K562 (cell line): Measurements from ENCODE around the gene XPR1. TPM values are rescaled to one million over a fixed set of nuclear protein-coding genes. Genes with fewer than 3 reads are reported as not detected.

Experiments used
- EP400 ChIP-seq: fragments of 450-650 bp; IDR thresholded peaks from 2 replicates; pipeline ENCODE4 v1.6.1; 2017; ENCODE audit warnings: antibody characterized with exemption, mild to moderate bottlenecking, moderate library complexity
- ESRRA ChIP-seq: fragments of 450-650 bp; IDR thresholded peaks from 2 replicates; pipeline ENCODE4 v1.6.1; 2014; ENCODE audit warnings: low read depth, mild to moderate bottlenecking, moderate library complexity, borderline replicate concordance
- ETV1 ChIP-seq: fragments of 450-650 bp; conservative IDR thresholded peaks from 2 replicates; pipeline ENCODE4 v1.6.1; 2016; ENCODE audit warnings: missing genetic modification characterization, control low read depth, low read depth, missing compliant biosample characterization
- KDM2B ChIP-seq: fragments of 250-450 bp; sonication (Bioruptor Pico); IDR thresholded peaks from 2 replicates; pipeline ENCODE4 v1.8.0; 2021; ENCODE audit warnings: mild to moderate bottlenecking, moderate library complexity
- KLF13 ChIP-seq: fragments of 450-650 bp; IDR thresholded peaks from 2 replicates; pipeline ENCODE4 v1.6.1; 2016; ENCODE audit warnings: missing genetic modification characterization, low read depth, mild to moderate bottlenecking, missing compliant biosample characterization, moderate library complexity, borderline replicate concordance
- SMC3 ChIP-seq: conservative IDR thresholded peaks from 2 replicates; pipeline ENCODE4 v1.6.1; 2011; ENCODE audit warnings: low read depth, low read length, improper control_type of control experiment; ENCODE audit not compliant: insufficient read depth
- SUPT5H ChIP-seq: fragments of 450-650 bp; IDR thresholded peaks from 2 replicates; pipeline ENCODE4 v1.6.1; 2016
- ZC3H8 ChIP-seq: fragments of 450-650 bp; IDR thresholded peaks from 2 replicates; pipeline ENCODE4 v1.6.1; 2017
- ZNF766 ChIP-seq: fragments of 200-800 bp; sonication (Bioruptor generic); conservative IDR thresholded peaks from 2 replicates; pipeline ENCODE4 v1.6.1; 2016; ENCODE audit warnings: missing genetic modification characterization, missing compliant biosample characterization
- polyA plus RNA-seq, 8 experiments: library from polyadenylated mRNA; depleted of rRNA in 4 of 8; stranded (reverse) in 5 of 8; unstranded in 3 of 8; fragments of >200 nt; fragmentation: Nextera tagmentation in 2 of 8; fragmentation: Illumina TruSeq in 1 of 8; extraction: Ambion mirVana in 2 of 8; extraction: Trizol in 1 of 8; gene quantifications; 2 replicates each; pipeline versions ENCODE4 v1.2.1 to v1.2.3, GENCODE V29; 2011 to 2014; ENCODE audit warnings: inconsistent platforms in 1 of 8, missing spikeins in 1 of 8
- total RNA-seq, 7 experiments: library from RNA; depleted of rRNA in 6 of 7; stranded (reverse); fragments of >200 nt in 6 of 7; fragmentation: Illumina TruSeq in 2 of 7; extraction: Trizol in 2 of 7; gene quantifications; 2 replicates each; pipeline versions ENCODE4 v1.2.1 to v1.2.3, GENCODE V29; 2011 to 2021; ENCODE audit warnings: low replicate concordance in 1 of 7
- TF ChIP-seq, protein P1 (sequence below): fragments of 450-650 bp; IDR thresholded peaks from 2 replicates; pipeline ENCODE4 v1.6.1; 2017; ENCODE audit warnings: antibody characterized with exemption, mild to moderate bottlenecking
- TF ChIP-seq, protein P2 (sequence below): sonication (generic); formaldehyde crosslinking; IDR thresholded peaks from 2 replicates; pipeline ENCODE4 v1.8.1; 2023; ENCODE audit warnings: mild to moderate bottlenecking, missing genetic modification reagents
- TF ChIP-seq, protein P3 (sequence below): fragments of 450-650 bp; IDR thresholded peaks from 2 replicates; pipeline ENCODE4 v1.6.1; 2018; ENCODE audit not compliant: partially characterized antibody
- TF ChIP-seq, protein P4 (sequence below): sonication (generic); formaldehyde crosslinking; IDR thresholded peaks from 2 replicates; pipeline ENCODE4 v1.8.0; 2022; ENCODE audit warnings: mild to moderate bottlenecking, missing genetic modification reagents

XPR1 gene
- total and polyA plus RNA-seq, 9 of the 15 experiments (the other 6 are each of a cell fraction or from before 2014, with no cell fraction given), result 3.0 to 66.2 (median 38.6) TPM

DNA sequence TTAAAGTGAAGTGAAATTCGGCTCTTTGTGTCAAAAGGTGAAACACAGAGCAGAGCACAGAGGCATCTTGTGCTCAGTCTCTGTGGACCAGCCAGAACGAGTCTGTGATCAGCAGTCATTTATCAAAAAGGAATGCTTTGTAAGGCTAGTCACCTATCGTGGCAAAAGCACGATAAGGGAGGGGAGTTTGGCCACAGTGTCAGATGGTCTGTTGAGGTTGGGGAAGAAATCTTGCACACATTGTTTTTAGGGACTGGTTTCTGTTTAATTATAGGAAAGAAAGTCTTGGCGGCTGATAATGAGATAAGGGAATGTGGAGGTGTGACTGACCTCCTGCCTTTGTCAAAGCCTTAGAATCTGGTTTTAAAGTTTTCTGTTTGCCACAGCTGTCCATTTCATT lies 222.6 kb downstream of the XPR1 start (continued):
- TF ChIP-seq KDM2B (no peak), ESRRA (no peak), SUPT5H (no peak), ETV1 (tag) (no peak), EP400 (no peak), ZC3H8 (no peak), KLF13 (tag) (no peak), ZNF766 (no peak), SMC3 (no peak)
- TF ChIP-seq, protein P1, sequence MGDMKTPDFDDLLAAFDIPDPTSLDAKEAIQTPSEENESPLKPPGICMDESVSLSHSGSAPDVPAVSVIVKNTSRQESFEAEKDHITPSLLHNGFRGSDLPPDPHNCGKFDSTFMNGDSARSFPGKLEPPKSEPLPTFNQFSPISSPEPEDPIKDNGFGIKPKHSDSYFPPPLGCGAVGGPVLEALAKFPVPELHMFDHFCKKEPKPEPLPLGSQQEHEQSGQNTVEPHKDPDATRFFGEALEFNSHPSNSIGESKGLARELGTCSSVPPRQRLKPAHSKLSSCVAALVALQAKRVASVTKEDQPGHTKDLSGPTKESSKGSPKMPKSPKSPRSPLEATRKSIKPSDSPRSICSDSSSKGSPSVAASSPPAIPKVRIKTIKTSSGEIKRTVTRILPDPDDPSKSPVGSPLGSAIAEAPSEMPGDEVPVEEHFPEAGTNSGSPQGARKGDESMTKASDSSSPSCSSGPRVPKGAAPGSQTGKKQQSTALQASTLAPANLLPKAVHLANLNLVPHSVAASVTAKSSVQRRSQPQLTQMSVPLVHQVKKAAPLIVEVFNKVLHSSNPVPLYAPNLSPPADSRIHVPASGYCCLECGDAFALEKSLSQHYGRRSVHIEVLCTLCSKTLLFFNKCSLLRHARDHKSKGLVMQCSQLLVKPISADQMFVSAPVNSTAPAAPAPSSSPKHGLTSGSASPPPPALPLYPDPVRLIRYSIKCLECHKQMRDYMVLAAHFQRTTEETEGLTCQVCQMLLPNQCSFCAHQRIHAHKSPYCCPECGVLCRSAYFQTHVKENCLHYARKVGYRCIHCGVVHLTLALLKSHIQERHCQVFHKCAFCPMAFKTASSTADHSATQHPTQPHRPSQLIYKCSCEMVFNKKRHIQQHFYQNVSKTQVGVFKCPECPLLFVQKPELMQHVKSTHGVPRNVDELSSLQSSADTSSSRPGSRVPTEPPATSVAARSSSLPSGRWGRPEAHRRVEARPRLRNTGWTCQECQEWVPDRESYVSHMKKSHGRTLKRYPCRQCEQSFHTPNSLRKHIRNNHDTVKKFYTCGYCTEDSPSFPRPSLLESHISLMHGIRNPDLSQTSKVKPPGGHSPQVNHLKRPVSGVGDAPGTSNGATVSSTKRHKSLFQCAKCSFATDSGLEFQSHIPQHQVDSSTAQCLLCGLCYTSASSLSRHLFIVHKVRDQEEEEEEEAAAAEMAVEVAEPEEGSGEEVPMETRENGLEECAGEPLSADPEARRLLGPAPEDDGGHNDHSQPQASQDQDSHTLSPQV, result 0 out of 2 replicates have a peak, but pooled peaks have one; percentile 32
- TF ChIP-seq, protein P2, sequence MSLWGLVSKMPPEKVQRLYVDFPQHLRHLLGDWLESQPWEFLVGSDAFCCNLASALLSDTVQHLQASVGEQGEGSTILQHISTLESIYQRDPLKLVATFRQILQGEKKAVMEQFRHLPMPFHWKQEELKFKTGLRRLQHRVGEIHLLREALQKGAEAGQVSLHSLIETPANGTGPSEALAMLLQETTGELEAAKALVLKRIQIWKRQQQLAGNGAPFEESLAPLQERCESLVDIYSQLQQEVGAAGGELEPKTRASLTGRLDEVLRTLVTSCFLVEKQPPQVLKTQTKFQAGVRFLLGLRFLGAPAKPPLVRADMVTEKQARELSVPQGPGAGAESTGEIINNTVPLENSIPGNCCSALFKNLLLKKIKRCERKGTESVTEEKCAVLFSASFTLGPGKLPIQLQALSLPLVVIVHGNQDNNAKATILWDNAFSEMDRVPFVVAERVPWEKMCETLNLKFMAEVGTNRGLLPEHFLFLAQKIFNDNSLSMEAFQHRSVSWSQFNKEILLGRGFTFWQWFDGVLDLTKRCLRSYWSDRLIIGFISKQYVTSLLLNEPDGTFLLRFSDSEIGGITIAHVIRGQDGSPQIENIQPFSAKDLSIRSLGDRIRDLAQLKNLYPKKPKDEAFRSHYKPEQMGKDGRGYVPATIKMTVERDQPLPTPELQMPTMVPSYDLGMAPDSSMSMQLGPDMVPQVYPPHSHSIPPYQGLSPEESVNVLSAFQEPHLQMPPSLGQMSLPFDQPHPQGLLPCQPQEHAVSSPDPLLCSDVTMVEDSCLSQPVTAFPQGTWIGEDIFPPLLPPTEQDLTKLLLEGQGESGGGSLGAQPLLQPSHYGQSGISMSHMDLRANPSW (CRISPR knock-in tag), result no peak
- TF ChIP-seq, protein P3, sequence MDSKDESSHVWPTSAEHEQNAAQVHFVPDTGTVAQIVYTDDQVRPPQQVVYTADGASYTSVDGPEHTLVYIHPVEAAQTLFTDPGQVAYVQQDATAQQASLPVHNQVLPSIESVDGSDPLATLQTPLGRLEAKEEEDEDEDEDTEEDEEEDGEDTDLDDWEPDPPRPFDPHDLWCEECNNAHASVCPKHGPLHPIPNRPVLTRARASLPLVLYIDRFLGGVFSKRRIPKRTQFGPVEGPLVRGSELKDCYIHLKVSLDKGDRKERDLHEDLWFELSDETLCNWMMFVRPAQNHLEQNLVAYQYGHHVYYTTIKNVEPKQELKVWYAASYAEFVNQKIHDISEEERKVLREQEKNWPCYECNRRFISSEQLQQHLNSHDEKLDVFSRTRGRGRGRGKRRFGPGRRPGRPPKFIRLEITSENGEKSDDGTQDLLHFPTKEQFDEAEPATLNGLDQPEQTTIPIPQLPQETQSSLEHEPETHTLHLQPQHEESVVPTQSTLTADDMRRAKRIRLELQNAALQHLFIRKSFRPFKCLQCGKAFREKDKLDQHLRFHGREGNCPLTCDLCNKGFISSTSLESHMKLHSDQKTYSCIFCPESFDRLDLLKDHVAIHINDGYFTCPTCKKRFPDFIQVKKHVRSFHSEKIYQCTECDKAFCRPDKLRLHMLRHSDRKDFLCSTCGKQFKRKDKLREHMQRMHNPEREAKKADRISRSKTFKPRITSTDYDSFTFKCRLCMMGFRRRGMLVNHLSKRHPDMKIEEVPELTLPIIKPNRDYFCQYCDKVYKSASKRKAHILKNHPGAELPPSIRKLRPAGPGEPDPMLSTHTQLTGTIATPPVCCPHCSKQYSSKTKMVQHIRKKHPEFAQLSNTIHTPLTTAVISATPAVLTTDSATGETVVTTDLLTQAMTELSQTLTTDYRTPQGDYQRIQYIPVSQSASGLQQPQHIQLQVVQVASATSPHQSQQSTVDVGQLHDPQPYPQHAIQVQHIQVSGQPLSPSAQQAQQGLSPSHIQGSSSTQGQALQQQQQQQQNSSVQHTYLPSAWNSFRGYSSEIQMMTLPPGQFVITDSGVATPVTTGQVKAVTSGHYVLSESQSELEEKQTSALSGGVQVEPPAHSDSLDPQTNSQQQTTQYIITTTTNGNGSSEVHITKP, result no peak
- TF ChIP-seq, protein P4, sequence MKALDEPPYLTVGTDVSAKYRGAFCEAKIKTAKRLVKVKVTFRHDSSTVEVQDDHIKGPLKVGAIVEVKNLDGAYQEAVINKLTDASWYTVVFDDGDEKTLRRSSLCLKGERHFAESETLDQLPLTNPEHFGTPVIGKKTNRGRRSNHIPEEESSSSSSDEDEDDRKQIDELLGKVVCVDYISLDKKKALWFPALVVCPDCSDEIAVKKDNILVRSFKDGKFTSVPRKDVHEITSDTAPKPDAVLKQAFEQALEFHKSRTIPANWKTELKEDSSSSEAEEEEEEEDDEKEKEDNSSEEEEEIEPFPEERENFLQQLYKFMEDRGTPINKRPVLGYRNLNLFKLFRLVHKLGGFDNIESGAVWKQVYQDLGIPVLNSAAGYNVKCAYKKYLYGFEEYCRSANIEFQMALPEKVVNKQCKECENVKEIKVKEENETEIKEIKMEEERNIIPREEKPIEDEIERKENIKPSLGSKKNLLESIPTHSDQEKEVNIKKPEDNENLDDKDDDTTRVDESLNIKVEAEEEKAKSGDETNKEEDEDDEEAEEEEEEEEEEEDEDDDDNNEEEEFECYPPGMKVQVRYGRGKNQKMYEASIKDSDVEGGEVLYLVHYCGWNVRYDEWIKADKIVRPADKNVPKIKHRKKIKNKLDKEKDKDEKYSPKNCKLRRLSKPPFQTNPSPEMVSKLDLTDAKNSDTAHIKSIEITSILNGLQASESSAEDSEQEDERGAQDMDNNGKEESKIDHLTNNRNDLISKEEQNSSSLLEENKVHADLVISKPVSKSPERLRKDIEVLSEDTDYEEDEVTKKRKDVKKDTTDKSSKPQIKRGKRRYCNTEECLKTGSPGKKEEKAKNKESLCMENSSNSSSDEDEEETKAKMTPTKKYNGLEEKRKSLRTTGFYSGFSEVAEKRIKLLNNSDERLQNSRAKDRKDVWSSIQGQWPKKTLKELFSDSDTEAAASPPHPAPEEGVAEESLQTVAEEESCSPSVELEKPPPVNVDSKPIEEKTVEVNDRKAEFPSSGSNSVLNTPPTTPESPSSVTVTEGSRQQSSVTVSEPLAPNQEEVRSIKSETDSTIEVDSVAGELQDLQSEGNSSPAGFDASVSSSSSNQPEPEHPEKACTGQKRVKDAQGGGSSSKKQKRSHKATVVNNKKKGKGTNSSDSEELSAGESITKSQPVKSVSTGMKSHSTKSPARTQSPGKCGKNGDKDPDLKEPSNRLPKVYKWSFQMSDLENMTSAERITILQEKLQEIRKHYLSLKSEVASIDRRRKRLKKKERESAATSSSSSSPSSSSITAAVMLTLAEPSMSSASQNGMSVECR, result no peak
